HG02870 (cell line): ENCODE data around the gene BAHD1.
A peak's percentile ranks its signal among the peaks of the same experiment; 100 is the strongest.

Experiments used
- ATAC-seq: cut with Tn5 transposase; IDR thresholded peaks from one replicate; pipeline ENCODE4 v1.9.1; 2021; ENCODE audit warnings: mild to moderate bottlenecking, moderate library complexity; ENCODE audit not compliant: unreplicated experiment

Gene BAHD1

DNA sequence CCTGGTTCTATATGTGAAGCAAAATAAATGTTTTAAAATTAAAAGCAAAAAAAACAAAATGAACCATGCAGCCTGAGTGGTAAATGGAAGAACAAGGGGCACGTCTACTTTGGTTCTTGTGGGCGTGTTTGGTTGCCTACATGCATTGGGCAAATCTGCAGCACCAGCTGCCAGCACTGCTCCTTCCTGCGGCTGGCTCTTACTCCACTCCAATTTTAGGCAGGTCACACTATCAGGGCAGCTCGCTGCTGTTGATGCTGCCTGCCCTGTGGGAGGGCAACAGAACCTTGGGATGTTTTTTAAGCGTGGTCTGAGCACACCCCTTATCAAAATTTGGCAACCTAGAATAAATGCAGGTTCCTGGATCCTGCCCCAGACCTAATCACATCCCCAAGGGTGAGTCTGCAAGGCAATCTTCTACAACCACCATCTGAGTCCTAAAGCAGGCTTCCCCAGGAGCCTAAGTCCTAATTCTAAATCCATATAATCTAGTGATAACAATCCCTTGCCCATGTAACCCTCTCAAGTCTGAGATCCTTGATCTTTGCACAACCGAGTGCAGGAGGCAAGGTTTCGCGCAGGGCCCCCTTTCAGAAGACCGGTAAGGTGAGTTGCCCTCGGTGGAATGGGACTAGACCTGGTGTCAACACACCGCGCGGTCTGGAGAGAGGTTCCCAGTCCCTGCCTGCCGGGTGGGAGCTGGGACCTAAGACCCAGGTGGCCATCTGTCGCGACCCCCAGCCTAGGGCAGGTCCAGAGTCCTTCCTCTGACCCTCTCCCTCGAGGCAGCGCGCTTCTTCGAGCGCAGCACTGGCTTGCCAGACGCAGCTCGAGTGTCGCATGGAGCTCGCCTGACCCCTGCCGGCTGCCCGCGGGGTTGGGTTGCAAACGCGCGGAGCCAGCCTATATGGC is 19.3 kb upstream of the BAHD1 start:
- ATAC-seq = peak; percentile 71

DNA sequence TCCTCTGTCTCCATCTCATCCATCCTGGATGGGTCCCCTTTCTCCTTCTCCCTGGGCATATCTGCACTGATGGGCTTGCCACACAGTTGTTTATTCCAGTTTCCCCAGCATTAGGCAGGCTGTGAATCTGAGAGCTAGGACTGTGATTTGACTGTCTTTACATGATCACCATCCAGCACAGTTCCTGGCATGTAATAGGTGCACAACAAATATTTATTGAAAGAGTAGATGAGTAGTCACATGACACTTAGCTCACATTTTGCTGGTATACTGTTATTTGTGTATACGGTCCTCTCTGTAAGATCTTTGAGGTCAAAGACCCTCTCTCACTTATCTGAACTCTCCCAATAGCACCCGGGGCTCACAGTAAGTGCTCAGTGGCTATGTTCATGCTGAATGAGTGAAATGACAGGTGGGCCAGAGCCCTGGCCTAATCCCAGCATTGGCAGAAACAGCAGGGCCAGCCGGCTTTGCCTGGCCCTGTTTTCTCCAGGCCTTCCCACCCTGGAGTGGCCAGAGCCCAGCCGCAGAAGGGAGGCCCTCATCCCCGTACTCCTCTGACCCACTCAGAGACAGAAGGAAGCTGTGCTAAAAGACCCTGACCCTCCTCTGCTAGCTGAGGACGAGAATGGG is 16.2 kb upstream of the BAHD1 start:
- no peak for ATAC-seq

DNA sequence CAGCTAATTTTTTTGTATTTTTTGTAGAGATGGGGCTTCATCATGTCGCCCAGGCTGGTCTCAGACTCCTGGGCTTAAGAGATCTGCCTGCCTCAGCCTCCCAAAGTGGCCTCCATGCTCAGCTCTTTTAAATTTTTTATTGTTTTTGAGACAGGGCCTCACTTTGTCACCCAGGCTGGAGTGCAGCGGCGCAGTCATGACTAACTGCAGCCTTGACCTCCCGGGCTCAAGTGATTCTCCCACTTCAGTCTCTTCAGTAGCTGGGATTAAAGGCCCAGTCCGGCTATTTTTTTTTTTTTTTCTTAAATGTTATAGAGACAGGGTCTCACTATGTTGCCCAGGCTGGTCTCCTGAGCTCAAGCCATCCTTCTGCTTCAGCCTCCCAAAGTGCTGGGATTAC is 15.1 kb upstream of the BAHD1 start:
- ATAC-seq = no peak

DNA sequence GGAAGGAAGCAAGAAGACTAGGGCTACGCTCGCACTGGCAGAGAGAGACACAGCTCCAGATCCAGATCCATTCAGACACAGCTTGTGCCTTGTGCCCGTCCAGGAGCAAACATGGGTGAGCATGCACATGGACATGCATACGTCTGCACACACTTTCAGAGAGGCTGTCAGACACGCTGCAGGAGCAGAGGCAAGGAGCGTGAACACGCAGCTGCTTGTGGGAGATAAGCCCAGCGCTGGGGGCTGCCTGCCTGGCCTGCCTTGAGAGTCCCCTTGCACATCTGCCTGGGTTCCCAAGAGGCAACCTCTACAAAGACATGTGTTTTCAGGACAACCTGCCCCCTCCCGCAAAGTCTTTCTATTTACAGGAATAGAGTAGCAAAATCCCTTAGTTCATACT is 13.6 kb upstream of the BAHD1 start:
- ATAC-seq = no peak

DNA sequence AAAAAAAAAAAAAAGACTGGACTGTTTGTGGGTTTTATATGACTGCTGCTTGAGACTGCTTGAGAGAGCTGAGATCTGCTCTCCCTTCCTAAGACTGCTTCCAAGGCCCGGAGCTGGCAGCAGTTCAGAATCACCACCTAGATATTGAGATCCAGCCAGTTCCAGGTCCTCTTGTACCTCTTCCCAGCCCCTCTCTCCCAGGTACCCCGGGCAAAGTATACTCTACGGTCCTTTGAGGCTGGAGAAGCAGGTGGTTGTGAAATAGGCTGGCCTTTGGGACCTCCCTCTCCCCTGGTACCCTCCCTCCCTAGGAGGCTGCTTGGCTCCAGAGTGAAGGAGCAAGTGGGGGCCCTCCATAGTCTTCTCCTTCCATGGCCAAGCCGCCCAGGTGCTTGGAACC is 12.6 kb upstream of the BAHD1 start:
- ATAC-seq = no peak

DNA sequence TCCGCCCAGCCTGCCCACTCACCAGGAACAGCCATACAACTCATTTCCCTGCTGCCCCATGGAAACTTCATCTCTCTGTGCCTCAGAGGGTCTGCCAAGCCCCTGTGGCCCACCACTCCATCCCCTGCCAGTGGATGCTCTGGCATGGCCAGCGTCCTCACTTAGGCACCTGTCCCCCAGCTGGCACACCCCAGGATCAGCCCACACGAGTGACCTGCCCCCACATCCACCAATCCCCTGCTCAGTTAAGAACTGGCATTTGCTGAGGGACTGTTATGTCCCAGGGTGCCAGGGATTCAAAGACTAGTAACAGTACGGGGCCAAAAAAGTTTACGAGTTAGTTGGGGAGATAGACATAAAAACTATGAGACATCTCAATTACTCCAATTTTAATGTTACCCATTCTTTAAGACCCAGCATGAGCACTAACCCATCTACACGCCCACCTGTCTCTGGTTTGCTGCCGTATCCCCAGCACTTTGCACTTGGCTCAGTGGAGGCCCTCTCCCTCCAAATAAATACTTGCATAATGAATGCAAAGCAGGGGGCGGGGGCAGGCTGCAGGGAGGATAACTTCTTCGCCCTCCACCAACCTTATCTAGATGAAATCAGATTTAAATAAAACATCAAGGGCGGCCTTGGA is 11.6 kb upstream of the BAHD1 start:
- ATAC-seq = no peak

DNA sequence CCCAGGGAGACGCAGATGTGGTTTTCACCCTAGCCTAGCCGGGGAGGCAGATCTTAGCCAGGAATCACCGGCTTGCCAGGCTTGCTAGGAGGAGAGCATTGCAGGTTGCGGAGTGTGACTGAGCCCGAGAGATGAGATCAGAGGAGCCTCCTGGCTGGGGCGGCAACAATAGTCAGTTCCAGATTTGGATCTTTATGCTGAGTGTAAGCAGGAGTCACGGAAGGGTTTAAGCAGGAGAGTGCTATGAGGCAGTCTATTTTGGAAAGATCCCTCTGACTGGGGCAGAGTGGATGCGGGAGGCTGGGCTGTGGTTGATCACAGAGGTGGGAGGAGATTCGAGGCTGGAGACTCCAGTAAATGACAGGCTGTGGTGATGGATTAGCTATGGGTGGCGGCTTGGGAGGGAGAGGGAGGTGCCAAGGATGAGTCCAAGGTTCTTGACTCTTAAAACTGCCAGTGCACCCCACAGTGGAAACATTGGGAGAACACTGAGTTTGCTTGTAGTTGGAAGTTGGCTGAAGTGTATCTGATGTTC is 10.4 kb upstream of the BAHD1 start:
- no peak for ATAC-seq

DNA sequence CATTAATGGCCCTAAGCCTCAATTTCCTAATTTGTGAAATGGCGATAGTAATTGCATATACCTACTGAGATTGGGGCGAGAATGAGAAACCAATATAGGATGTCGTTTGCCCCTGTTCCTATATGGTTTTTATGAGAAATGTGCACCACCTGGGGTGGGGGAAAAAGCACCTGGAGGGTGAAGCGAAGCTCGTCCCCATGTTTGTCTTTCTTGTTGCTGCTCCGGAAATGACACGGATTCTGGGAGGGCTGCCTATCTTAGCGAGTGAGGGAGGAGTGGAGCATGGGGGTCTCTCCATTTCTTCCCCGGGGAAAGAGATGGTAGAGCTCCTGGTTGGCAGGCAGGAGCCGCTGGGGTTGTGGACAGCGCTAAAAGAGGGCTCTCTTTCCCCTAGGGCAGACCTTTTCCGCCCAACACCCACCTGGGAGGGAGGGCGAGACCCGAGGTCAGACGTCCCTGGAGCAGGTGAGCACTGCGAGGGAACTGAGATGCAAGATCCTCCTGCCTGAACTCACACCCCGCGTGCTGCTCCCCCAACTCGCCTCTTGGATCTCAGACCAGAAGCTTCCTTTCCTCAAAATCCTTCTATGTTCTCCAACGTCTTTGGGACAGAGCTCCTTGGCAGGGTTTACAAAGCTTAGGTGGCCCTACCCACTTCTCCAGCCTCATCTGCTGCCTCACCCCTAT is 5.6 kb upstream of the BAHD1 start:
- ATAC-seq = no peak

DNA sequence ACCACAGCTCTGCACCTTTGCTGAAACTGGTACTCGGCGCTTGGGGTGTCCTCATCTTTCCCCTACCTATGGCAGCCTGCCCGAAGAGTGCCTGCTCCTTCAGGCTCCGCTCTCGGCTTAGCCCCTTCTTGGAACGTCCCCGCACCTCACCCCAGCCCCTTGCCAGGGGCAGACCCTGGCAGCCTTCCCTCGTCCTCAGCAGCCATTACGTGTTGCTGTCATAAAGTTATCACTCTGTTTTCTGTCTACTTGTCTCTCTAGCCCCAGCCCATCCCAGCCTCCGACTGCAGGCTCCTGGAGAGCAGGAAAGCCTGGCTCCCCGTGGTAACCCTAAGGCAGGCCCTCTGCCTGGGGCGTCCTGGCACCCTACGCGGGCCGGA is 5.1 kb upstream of the BAHD1 start:
- no peak for ATAC-seq

DNA sequence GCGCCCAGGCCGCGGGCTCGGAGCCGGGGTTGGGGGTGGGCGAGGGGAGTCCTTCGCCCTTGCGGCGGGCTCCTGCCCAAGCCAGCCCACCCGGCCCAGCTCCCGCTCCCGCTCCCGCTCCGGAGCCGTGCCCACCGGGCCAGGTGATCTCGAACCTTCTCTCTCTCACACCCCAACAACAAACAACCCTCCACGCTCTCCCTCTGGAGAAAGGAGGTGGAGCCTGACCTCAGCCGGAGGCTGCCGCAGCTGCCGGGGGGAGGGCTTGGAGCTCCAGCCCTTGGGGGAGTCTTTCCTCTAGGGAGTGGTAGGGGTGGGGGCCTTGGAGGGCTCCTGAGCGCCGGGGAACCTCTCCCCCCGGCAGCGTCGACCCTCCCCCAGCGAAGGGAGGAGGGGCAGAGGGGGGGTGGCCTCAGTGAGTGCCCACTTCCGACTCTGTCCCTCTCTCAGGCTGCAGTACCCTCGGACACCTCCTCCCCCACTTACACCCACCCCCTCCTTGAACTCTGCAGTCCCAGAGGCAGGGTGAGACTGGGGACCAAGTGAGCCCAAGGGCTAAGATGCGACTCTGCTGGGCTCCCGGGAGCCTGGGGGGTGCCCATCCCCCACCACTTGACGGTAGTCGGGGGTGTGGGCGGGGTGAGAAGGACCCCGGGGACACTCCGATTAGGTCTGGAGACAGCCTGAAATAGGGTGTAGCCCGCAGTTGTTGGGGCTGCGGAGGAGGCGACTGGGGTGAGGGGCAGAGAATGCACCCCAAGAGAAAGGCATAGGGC is 4.4 kb upstream of the BAHD1 start:
- ATAC-seq = no peak

DNA sequence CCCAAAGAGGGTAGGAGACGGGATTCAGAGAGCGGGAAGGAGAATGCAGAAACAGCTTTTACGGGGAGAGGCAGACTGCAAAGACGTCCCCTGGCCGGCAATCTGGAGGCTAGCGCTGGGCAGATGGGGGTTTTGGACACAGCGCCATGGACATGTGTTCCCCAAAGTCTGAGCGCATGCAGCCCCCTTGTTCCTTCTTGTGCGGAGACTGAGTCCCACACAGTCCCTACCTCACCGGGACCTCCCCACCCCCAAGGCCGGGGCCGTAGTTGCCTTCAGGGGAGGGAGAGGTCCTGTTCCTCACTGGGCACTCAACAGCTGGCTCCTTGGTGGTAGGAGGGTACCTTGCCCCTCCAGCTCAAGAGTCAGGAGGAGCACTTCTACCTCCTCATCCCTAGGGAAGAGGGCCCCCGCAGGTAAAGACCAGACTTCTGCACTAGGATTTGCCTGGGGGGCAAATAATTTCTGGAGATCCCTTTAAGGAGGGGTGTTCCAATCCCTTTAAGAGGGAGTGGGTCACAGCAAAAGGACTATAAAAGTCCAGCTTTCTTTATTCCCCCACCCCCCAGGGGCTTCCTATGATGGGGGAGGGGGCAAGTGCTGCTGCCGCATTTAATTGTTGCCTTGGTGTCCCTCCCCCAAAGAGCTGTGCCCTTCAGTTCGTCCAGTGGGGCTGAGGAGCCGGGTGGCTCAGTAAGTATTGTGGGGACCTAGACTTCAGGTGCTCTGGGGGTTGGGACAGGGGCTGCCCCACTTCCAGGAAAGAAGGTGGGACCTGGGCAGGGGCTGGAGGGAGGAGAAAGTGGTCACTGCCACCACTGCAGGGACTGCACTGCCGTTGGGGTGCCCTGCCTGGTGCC is 3.6 kb upstream of the BAHD1 start:
- ATAC-seq = no peak

DNA sequence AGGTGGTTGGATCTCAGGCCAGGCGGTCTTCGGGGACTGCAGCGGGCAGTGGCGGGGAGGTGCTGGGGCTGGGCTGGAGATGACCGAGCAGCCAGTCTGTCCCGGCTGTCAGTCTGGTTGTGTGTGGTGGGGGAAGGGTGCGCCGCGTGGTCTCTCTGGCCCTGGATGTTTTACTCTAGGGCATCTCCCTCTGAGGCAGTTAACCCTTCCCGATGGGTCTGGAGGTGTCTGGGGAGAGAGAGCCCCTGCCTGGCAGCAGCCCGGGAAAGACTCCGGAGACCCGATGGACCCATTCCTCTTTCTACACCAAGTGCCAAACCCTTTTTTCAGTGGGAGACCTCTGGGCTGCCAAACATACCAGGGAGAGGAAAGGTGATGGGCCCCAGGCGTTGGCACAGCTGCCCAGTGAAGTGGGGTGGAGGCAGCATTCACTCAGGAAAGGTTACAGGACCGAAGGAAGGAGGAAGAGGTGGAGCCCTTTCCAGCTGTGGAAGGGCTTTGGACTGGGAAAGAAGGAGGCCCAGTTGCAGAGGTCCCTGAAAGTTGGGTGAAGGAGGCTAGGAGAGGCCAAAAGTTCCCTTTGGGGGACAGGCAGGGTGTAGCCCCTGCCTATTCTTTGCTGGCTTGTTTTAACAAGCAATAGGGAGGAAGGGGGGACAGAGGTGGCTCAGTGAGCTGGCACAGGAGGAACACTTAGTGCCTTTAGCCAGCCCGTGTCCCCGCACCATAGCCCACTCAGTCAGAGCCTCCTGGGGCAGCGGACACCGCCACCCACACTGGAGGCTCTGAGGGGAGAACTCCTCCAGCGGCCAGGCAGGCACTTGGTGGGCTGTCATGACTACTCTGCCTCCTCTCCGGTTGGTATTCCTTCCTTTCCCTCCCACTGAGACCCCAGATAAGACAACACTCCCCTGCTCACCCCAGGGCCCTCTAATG is 2.7 kb upstream of the BAHD1 start:
- no peak for ATAC-seq

DNA sequence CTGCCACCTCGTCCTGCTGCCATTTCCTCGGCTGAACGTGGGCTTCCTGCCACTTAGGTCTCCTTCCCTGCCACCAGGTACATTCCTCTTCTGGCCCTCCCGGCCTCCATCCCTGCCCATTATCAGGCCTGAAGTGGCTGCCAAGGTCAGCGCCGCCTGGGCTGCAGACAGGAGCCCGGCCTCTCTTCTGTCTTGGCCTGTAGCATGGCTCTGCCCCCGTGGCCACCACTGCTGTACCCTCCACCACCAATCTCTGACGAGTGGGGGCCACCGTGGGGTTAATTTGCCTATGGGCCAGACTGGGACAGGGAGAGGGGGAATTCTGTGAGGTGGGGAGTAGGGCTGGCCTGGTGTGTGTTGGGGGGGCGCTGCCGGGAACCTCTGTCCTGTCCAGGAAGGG is 2.0 kb upstream of the BAHD1 start:
- no peak for ATAC-seq

DNA sequence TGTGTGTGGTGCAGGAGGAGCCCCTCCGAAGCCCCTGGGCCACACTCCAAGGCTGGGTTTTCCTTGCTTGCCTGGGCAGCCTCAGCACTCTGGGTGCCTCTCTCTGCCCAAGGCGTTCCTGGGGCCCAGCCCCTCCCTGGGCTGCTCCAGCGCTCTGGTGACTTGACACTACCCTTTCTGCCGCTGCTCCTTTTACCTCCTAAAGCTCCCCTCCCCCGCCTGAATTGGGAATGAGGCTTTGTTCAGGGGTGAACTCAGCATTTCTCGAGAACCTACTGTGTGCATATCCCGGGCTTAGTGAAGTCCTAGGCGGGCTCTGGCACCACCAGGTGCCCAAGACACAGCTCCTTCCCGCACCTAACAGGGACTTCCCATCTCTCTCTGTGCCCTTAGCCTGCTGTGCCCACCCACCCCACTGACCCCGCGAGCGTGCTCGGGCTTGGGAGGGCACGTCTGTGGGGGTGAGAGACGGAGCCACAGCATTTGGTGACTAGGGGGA is 1.2 kb upstream of the BAHD1 start:
- no peak for ATAC-seq

DNA sequence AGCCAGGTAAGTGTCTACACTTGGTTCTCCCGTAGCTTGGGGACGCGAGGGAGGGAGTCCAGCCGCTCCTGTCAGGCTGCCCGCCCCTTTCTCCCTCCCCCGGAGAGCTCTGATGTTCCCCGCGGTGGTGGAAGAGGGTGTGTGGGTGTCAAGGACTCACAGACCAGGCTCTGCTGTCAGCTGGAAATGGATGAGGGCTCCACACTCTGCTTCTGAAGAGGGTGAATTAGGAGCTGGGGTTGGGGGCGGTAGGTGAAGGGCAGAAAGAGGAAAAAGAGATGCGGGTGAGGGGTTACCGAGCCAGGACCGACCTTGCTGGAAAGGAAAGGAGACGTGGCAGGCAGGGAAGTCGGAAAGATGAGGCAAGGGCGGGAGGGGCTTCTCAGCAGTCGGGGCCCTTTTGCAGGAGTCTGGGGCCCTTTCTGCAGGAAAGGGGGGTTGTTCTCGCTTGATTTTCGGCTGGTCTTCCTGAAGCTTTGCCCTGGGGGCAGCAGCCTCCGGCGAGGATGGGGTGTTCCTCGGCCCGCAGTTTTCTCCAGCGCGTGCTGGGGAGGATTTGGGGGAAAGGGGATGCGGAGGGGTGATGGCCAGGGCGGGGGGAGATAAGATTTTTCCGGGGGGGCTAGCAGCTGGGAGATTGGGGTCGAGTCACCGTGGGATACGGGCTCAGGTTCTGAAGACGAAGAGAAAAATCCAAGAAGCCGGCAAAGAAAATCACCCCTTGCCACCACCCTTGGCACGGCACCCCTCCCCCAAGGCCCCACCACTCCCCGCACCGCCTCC is 602 bp upstream of the BAHD1 start:
- ATAC-seq = no peak

DNA sequence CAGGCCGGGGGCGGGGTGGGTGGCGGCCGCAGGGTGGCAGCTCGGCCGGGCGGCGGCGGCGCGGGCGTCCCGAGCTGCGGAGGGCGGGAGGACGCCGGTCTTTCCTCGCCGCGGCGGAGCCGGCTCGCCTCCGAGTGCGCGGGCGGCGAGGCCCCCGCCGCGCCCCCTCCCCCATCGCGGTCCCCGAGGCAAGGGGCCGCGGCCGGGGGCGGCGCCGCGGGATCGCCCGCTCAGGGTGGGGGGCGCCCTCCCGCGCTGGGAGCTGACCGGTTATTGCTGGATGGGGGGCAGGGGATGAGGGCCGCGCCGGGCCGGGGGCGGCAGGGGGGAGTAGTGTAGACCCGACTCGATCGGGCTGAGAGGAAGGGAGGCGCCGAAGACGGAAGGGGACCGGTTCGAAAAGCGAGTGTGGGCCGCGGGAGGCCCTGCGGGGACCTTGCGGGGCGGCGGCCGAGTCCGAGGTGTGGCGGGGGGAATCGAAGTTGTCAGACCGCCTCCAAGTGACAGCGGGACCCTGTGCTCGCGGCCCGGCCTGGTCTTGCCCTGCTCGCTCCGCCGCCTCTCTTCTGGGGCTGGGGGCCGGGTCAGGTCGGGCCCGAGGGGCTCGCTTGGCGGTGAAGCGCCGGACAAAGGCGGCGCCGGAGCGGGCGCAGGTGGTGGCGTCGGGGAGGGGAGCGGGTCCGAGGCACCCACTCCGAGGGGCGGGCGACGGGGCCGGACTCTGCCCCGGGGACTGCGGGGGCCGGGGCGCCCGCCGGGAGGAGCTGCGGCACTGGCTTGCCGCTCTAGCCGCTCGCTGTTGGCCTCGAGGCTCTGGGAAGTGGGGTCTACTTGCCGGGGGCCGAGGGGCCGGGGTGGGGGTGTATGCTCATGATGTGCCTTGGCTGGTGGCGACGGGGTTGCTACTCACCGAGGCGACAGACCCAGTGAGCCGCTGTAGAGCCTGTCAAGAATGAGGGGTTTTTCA is 1.1 kb downstream of the BAHD1 start:
- no peak for ATAC-seq
